Small intestine (tissue), 7 donors: ENCODE results near the gene KPTN. TPM values are rescaled to one million over a fixed set of nuclear protein-coding genes. Genes with fewer than 3 reads are reported as not detected.

Source experiments
- DNase-seq, 2 donors: peaks; one replicate each; pipeline versions ENCODE4 v3.0.0 to v3.0.0-alpha.2; 2013
- FAIRE-seq: peaks from 2 replicates; lab custom pipeline; 2012; peaks lifted over from hg19 to GRCh38; lab: Jason Lieb, UNC
- H3K27ac ChIP-seq, 3 donors: one replicate each; pipeline ENCODE4 v1.5.1; 2013; ENCODE audit warnings: low read length in 2 of 3, mild to moderate bottlenecking in 2 of 3, control low read depth in 1 of 3, inconsistent platforms in 1 of 3, low read depth in 1 of 3, moderate library complexity in 1 of 3
- H3K27me3 ChIP-seq, 3 donors: one replicate each; pipeline ENCODE4 v1.6.1; 2013; ENCODE audit warnings: low read length in 3 of 3, inconsistent platforms in 1 of 3; ENCODE audit not compliant: control insufficient read depth in 3 of 3, insufficient read depth in 3 of 3
- H3K36me3 ChIP-seq, 3 donors: one replicate each; pipeline ENCODE4 v1.6.1; 2013; ENCODE audit warnings: low read length in 3 of 3, inconsistent platforms in 1 of 3, low read depth in 1 of 3, mild to moderate bottlenecking in 1 of 3, moderate library complexity in 1 of 3; ENCODE audit not compliant: control insufficient read depth in 3 of 3, insufficient read depth in 2 of 3
- H3K4me1 ChIP-seq, 3 donors: one replicate each; pipeline ENCODE4 v1.6.1; 2013; ENCODE audit warnings: low read length in 2 of 3, inconsistent platforms in 1 of 3, low read depth in 1 of 3, mild to moderate bottlenecking in 1 of 3, moderate library complexity in 1 of 3; ENCODE audit not compliant: control insufficient read depth in 3 of 3, insufficient read depth in 2 of 3
- H3K4me3 ChIP-seq, 3 donors: one replicate each; pipeline ENCODE4 v1.5.1; 2013; ENCODE audit warnings: low read length in 3 of 3, control low read depth in 1 of 3, inconsistent platforms in 1 of 3, low read depth in 1 of 3, mild to moderate bottlenecking in 1 of 3, moderate library complexity in 1 of 3
- H3K9me3 ChIP-seq, 2 donors: one replicate each; pipeline ENCODE4 v1.6.1; 2013; ENCODE audit warnings: low read depth in 1 of 2, low read length in 1 of 2; ENCODE audit not compliant: control insufficient read depth in 2 of 2, insufficient read depth in 1 of 2
- WGBS, 3 donors: extraction: QIAGEN DNeasy Blood & Tissue Kit; methylation state at CpG; one replicate each; pipeline ENCODE4 v1.1.7; 2013; 5-methylcytosine and 5-hydroxymethylcytosine counted together
- polyA plus RNA-seq, 4 donors: library from polyadenylated mRNA; stranded (reverse) in 3 of 4; unstranded in 1 of 4; fragments of 200-250 nt in 3 of 4; fragments of 120-200 nt in 1 of 4; gene quantifications; one replicate each; pipeline versions ENCODE4 v1.2.1 to v1.2.3, GENCODE V29; 2013
- donor health status: healthy with polysubstance abuse.
- donor health status: control.
- donor health status: control.
- donor health status: Bipolar disorder and iron deficiency.
- donor health status: healthy.

Gene KPTN
- polyA plus RNA-seq, 4 donors, result 6.3 to 42.7 (median 27.4) TPM

GRCh38 chr19:47471733-47472457 lies 12.1 kb downstream of the KPTN start, which contains the start of gene SLC8A2:
SLC8A2 (minus strand) TSS chr19:47471893; CDS start chr19:47466403, 5,490 bp downstream.
- FAIRE-seq, result no peak
- WGBS, 3 donors, result 4 to 9% (median 8%) methylated on average over 13 to 29 of the region's 29 CpGs
- H3K4me3 ChIP-seq, result no peak within 1 kb of the TSS

GRCh38 chr19:47471381-47471732 lies 12.7 kb downstream of the KPTN start:
- no peak overlapping the region for H3K4me3 ChIP-seq
- FAIRE-seq, result no peak
- H3K27me3 ChIP-seq, result peaks cover 4 to 57% (median 28%) of the 10 kb centered on the region in 3 donors

More at GRCh38 chr19:47471733-47472457, 12.1 kb downstream of the KPTN start, which contains the start of gene SLC8A2:
- Histone ChIP-seq H3K9me3 (no peaks in the 10 kb centered on the region), H3K27ac (no peak within 1 kb of the TSS), H3K4me1 (peaks cover 0 to 2% (median 0%) of the 10 kb centered on the region in 3 donors), H3K36me3 (peaks cover 0 to 3% (median 0%) of the 10 kb centered on the region in 3 donors), H3K27me3 (peaks cover 4 to 55% (median 28%) of the 10 kb centered on the region in 3 donors)
- peak in 1 of 2 donors; percentile 76 for DNase-seq

GRCh38 chr19:47470447-47471195 lies 13.4 kb downstream of the KPTN start:
- H3K27me3 ChIP-seq, result peaks cover 4 to 63% (median 28%) of the 10 kb centered on the region in 3 donors
- H3K27ac ChIP-seq, result no peak overlapping the region
- H3K4me1 ChIP-seq, result peaks cover 0 to 2% (median 0%) of the 10 kb centered on the region in 3 donors
- 30 to 33% (median 32%) methylated on average over 13 of the region's 13 CpGs for WGBS, 3 donors
- no peak overlapping the region for H3K4me3 ChIP-seq
- FAIRE-seq, result no peak
- H3K36me3 ChIP-seq, result peaks cover 0 to 3% (median 0%) of the 10 kb centered on the region in 3 donors
- no peaks in the 10 kb centered on the region for H3K9me3 ChIP-seq
- DNase-seq, result no peak

More at GRCh38 chr19:47471381-47471732, 12.7 kb downstream of the KPTN start:
- H3K27ac ChIP-seq, result no peak overlapping the region
- no peaks in the 10 kb centered on the region for H3K9me3 ChIP-seq
- peaks cover 0 to 2% (median 0%) of the 10 kb centered on the region in 3 donors for H3K4me1 ChIP-seq
- H3K36me3 ChIP-seq, result peaks cover 0 to 3% (median 0%) of the 10 kb centered on the region in 3 donors
- no peak for DNase-seq
- 4 to 6% (median 5%) methylated on average over 8 to 16 of the region's 16 CpGs for WGBS, 3 donors

- 15 to 23% (median 17%) methylated on average over 9 to 12 of the region's 12 CpGs for WGBS, 3 donors
- H3K27ac ChIP-seq, result no peak overlapping the region
- no peak for DNase-seq
Observed at GRCh38 chr19:47469719-47470118, 14.3 kb downstream of the KPTN start.

GRCh38 chr19:47469363-47469700 lies 14.7 kb downstream of the KPTN start:
- no peak overlapping the region for H3K27ac ChIP-seq
- H3K4me1 ChIP-seq, result peaks cover 0 to 2% (median 0%) of the 10 kb centered on the region in 3 donors
- H3K36me3 ChIP-seq, result no peaks in the 10 kb centered on the region
- no peaks in the 10 kb centered on the region for H3K9me3 ChIP-seq
- 11 to 26% (median 23%) methylated on average over 5 to 6 of the region's 6 CpGs for WGBS, 3 donors
- DNase-seq (no peak), FAIRE-seq (no peak)
- no peak overlapping the region for H3K4me3 ChIP-seq
- H3K27me3 ChIP-seq, result peaks cover 4 to 69% (median 28%) of the 10 kb centered on the region in 3 donors

More at GRCh38 chr19:47469719-47470118, 14.3 kb downstream of the KPTN start:
- Histone ChIP-seq H3K4me3 (no peak overlapping the region), H3K36me3 (no peaks in the 10 kb centered on the region), H3K9me3 (no peaks in the 10 kb centered on the region), H3K4me1 (peaks cover 0 to 2% (median 0%) of the 10 kb centered on the region in 3 donors), H3K27me3 (peaks cover 4 to 69% (median 28%) of the 10 kb centered on the region in 3 donors)
- FAIRE-seq, result no peak

- Histone ChIP-seq H3K4me3 (no peak overlapping the region), H3K4me1 (peaks cover 0 to 2% (median 0%) of the 10 kb centered on the region in 3 donors), H3K36me3 (no peaks in the 10 kb centered on the region), H3K27me3 (peaks cover 4 to 69% (median 28%) of the 10 kb centered on the region in 3 donors), H3K9me3 (no peaks in the 10 kb centered on the region), H3K27ac (no peak overlapping the region)
- FAIRE-seq, result no peak
- no peak for DNase-seq
- 42 to 53% (median 47%) methylated on average over 9 of the region's 9 CpGs for WGBS, 3 donors
Observed at GRCh38 chr19:47467914-47468313, 16.1 kb downstream of the KPTN start.

- Histone ChIP-seq H3K27me3 (peaks cover 4 to 57% (median 28%) of the 10 kb centered on the region in 3 donors), H3K9me3 (no peaks in the 10 kb centered on the region), H3K4me1 (no peaks in the 10 kb centered on the region), H3K36me3 (no peaks in the 10 kb centered on the region), H3K4me3 (no peak overlapping the region), H3K27ac (no peak overlapping the region)
- no peak for DNase-seq
- no peak for FAIRE-seq
- 87 to 91% (median 90%) methylated on average over 25 to 27 of the region's 27 CpGs for WGBS, 3 donors
Observed at GRCh38 chr19:47465957-47466356, 18.1 kb downstream of the KPTN start.

- FAIRE-seq (no peak), DNase-seq (no peak)
- no peak overlapping the region for H3K27ac ChIP-seq
- no peak overlapping the region for H3K4me3 ChIP-seq
- no peaks in the 10 kb centered on the region for H3K9me3 ChIP-seq
- 59 to 69% (median 64%) methylated on average over 10 of the region's 10 CpGs for WGBS, 3 donors
- H3K36me3 ChIP-seq, result no peaks in the 10 kb centered on the region
- H3K4me1 ChIP-seq, result no peaks in the 10 kb centered on the region
- H3K27me3 ChIP-seq, result peaks cover 0 to 49% (median 24%) of the 10 kb centered on the region in 3 donors
Observed at GRCh38 chr19:47464675-47465419, 19.2 kb downstream of the KPTN start.
